Right lobe of liver (tissue), 6 donors: Measurements from ENCODE around the gene DZIP1L. TPM values are rescaled to one million over a fixed set of nuclear protein-coding genes. Genes with fewer than 3 reads are reported as not detected.

Source experiments
- ATAC-seq, 4 donors: fragments of 200-7000 bp; cut with Tn5 transposase; one replicate each; pipeline ENCODE4 v1.9.1; 2020; ENCODE audit warnings: mild to moderate bottlenecking in 4 of 4, moderate library complexity in 4 of 4
- DNase-seq, 3 donors: peaks; one replicate each; pipeline ENCODE4 v3.0.0-alpha.2; 2020
- H3K27ac ChIP-seq, 3 donors: fragments of 200-600 bp; one replicate each; pipeline ENCODE4 v1.8.0; 2022
- H3K27me3 ChIP-seq, 2 donors: fragments of 200-600 bp; one replicate each; pipeline ENCODE4 v1.8.0; 2022
- H3K36me3 ChIP-seq, 4 donors: fragments of 200-600 bp; sonication (generic) in 1 of 4; one replicate each; pipeline versions ENCODE4 v1.5.1 to v1.8.0; 2017 to 2022; ENCODE audit warnings: control low read depth in 1 of 4
- H3K4me1 ChIP-seq, 4 donors: fragments of 200-600 bp; sonication (generic) in 1 of 4; one replicate each; pipeline versions ENCODE4 v1.5.1 to v1.8.0; 2017 to 2022; ENCODE audit warnings: control low read depth in 1 of 4
- H3K4me3 ChIP-seq, 3 donors: fragments of 200-600 bp; one replicate each; pipeline ENCODE4 v1.8.0; 2022
- H3K9me3 ChIP-seq, 4 donors: fragments of 200-600 bp; sonication (generic) in 1 of 4; one replicate each; pipeline versions ENCODE4 v1.5.1 to v1.8.0; 2017 to 2022; ENCODE audit warnings: control low read depth in 1 of 4
- POLR2A ChIP-seq: fragments of 450-650 bp; IDR thresholded peaks from one replicate; pipeline ENCODE4 v1.6.1; 2017; ENCODE audit warnings: antibody characterized with exemption, mild to moderate bottlenecking
- WGBS: methylation state at CpG from one replicate; pipeline ENCODE4 v1.1.6; 2018; ENCODE audit warnings: low coverage, low lambda C conversion rate; ENCODE audit not compliant: insufficient coverage; ENCODE audit errors: missing lambda C conversion rate; 5-methylcytosine and 5-hydroxymethylcytosine counted together
- intact Hi-C, 2 donors: fragments of 100-400 bp; cut with DNase I; formaldehyde crosslinking; loops; one replicate each; pipeline versions ENCODE4 v1.11.2 to v1.14.1; 2022
- total RNA-seq, 6 experiments: library from RNA; depleted of rRNA in 2 of 6; stranded (reverse); fragments of >200 nt in 2 of 6; fragmentation: NEBNext Ultra II Directional in 3 of 6; extraction: Animal tissue kit (Norgen Biotek cat#: 25700) in 3 of 6; gene quantifications; one replicate each; pipeline versions ENCODE4 v1.1.0 to v1.2.4, GENCODE V29; 2016 to 2023
- TF ChIP-seq, protein P1 (sequence below), 4 donors: fragments of 200-600 bp in 3 of 4; fragments of 450-650 bp in 1 of 4; IDR thresholded peaks; one replicate each; pipeline versions ENCODE4 v1.5.1 to v1.8.0; 2016 to 2022; ENCODE audit warnings: antibody characterized with exemption in 4 of 4, mild to moderate bottlenecking in 2 of 4
- donor health status: DM: no; HTN: yes; CAD: no.
- donor health status: DM: no; HTN: no; CAD: no.
- donor health status: DM: no; HTN: no; CAD: no.
- donor health status: DM: no; HTN: yes; CAD: no.
- donor health status: DM: no; HTN: yes; CAD: no.

The DZIP1L gene
- total RNA-seq, 6 experiments from 2014 or later: 0.92 to 2.2 (median 1.2) TPM

DNA sequence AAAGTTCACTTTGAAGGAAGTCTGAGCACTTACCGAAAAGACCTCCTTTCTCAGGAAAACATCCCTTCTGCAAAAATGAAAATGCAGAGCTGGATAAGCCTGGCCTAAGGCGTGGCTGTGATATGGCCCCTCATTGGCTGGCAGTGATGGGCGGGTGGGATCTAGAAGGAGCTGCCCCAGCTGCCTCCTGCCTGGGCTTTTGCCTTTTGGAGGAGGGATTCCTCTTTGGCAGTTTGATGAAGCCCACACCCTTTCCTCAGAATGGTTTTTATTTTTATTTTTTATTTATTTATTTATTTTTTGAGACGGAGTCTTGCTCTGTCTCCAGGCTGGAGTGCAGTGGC, 4.0 kb upstream of the DZIP1L start:
- Histone ChIP-seq H3K4me1 (peaks cover 0 to 4% (median 0%) of the 10 kb centered on the region in 4 donors), H3K27ac (no peak overlapping the region), H3K9me3 (no peaks in the 10 kb centered on the region), H3K27me3 (no peaks in the 10 kb centered on the region), H3K4me3 (no peak overlapping the region), H3K36me3 (no peaks in the 10 kb centered on the region)
- 47% methylated on average over 4 of the region's 4 CpGs for WGBS
- TF ChIP-seq, protein P1, sequence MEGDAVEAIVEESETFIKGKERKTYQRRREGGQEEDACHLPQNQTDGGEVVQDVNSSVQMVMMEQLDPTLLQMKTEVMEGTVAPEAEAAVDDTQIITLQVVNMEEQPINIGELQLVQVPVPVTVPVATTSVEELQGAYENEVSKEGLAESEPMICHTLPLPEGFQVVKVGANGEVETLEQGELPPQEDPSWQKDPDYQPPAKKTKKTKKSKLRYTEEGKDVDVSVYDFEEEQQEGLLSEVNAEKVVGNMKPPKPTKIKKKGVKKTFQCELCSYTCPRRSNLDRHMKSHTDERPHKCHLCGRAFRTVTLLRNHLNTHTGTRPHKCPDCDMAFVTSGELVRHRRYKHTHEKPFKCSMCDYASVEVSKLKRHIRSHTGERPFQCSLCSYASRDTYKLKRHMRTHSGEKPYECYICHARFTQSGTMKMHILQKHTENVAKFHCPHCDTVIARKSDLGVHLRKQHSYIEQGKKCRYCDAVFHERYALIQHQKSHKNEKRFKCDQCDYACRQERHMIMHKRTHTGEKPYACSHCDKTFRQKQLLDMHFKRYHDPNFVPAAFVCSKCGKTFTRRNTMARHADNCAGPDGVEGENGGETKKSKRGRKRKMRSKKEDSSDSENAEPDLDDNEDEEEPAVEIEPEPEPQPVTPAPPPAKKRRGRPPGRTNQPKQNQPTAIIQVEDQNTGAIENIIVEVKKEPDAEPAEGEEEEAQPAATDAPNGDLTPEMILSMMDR (IDR thresholded peaks at IDR 0.05): no peak
- no peak for TF ChIP-seq POLR2A
- ATAC-seq: no peak
- no peak for DNase-seq
- intact Hi-C loops: loop anchor here (5.0 kb wide), 1 partner anchor 52 kb away; no protein-coding TSS in a partner anchor

DNA sequence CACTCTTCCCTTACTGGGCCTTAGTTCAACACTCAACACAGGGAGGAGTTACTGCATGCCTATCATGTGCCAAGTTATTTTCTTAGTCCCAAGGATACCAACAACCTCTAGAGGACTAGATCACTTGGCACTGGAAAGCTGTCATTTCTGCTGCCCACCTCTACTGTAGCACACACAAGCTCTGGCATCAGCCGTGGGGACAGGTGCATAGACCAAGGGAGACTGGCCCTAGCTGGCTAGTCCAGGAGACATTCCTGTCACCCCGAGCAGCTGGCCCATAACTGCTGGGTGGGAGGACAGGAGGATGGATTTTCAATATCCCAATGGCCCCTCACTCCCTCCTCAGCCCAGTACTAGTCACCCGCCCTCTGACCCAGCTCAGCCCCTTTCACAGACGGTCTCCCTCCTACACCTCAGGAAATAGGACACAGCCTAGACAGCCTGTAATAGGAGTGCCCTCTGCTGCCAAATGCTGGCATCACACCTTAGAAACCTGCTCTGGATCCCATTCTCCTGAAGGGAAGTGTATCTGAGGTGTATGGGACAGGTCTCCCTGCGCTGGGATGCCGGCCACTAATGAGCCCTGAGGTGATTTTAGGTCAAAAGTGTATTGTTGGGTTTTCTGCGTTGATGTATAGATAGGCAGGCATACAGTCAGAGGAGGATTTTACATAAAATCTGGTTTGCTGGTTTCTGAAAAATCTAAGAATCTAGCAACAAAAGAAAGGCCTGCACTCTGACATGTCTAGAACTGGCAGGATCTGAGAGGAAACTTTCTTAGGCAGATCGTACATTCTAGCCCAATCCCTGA, 3.4 kb upstream of the DZIP1L start:
- Histone ChIP-seq H3K27me3 (no peaks in the 10 kb centered on the region), H3K4me3 (no peak overlapping the region), H3K4me1 (peaks cover 0 to 4% (median 0%) of the 10 kb centered on the region in 4 donors), H3K9me3 (no peaks in the 10 kb centered on the region), H3K36me3 (no peaks in the 10 kb centered on the region), H3K27ac (no peak overlapping the region)
- DNase-seq: peak; percentile 68 to 69 (median 68)
- ATAC-seq: peak; percentile 81 to 88 (median 86)
- 11% methylated on average over 6 of the region's 8 CpGs for WGBS
- no peak for TF ChIP-seq POLR2A
- TF ChIP-seq, protein P1 (IDR thresholded peaks at IDR 0.05): peak; percentile 68 to 81 (median 76)
- intact Hi-C loops: loop anchor here (5.0 kb wide), 1 partner anchor 52 kb away; no protein-coding TSS in a partner anchor

DNA sequence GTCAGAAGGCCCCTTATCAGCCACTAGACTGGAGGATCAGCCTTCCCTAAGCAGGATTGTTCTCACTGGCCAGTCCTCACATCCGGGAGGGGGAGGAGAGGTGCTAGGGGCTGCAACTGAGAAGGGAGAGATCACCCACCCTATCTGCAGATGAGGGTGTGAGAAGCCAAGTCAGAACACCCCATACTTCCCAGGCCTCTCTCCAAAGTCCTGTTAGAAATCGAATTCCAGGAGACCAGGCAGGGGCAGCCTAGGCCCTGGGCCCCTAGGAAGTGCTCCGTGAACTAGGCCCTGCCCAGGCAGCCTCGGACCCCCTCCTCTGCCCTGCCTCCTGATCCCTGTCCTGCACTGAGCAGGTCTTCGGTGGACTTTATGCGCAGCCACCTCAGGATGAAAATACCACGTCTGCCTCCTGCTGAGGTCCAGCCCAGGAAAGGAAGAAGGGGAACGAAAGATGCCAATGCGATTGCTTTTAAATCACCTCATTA, 933 bp downstream of the DZIP1L start:
- Histone ChIP-seq H3K27me3 (no peaks in the 10 kb centered on the region), H3K9me3 (no peaks in the 10 kb centered on the region), H3K36me3 (no peaks in the 10 kb centered on the region), H3K27ac (peak overlapping the region; percentile 11 to 73 (median 52)), H3K4me1 (peaks cover 0 to 4% (median 0%) of the 10 kb centered on the region in 4 donors), H3K4me3 (peak overlapping the region; percentile 67 to 83 (median 68))
- ATAC-seq: no peak
- TF ChIP-seq, protein P1 (IDR thresholded peaks at IDR 0.05): no peak
- no peak for TF ChIP-seq POLR2A
- DNase-seq: no peak
- intact Hi-C loops: no loop called here
- WGBS: 19% methylated on average over 6 of the region's 9 CpGs

DNA sequence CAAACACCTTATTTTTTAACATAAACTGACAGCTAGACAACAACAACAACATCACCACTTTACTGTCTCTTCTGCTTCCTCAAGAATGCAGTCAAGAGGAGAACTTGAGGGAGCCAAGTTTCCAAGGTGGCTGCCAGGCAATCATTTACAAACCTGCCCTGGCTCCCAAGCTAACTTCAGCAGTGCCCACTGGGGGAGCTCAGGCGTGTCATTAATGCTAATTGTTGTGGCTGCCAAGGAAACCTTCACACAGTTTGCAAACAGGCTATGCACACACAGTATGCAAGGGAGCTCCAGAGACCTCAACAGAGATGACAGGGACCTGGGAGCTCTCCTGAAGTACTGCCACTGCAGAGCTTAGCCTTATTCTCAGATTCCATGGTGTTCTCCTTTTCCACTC, 2.1 kb downstream of the DZIP1L start:
- no peak for TF ChIP-seq POLR2A
- TF ChIP-seq, protein P1 (IDR thresholded peaks at IDR 0.05): no peak
- DNase-seq: no peak
- Histone ChIP-seq H3K27me3 (no peaks in the 10 kb centered on the region), H3K4me3 (no peak overlapping the region), H3K4me1 (peaks cover 0 to 4% (median 0%) of the 10 kb centered on the region in 4 donors), H3K9me3 (no peaks in the 10 kb centered on the region), H3K27ac (no peak overlapping the region), H3K36me3 (no peaks in the 10 kb centered on the region)
- WGBS: no CpG with 5 or more reads among the region's 1 CpG
- intact Hi-C loops: no loop called here
- no peak for ATAC-seq
